Body of pancreas (tissue), 4 donors: ENCODE measurements around the gene KDM4B.

Source experiments
- POLR2A ChIP-seq, 3 donors: fragments of 450-650 bp; IDR thresholded peaks; one replicate each; pipeline ENCODE4 v1.6.1; 2016; ENCODE audit warnings: antibody characterized with exemption in 3 of 3, mild to moderate bottlenecking in 2 of 3
- TF ChIP-seq, protein P1 (sequence below), 7 experiments: fragments of 450-650 bp in 4 of 7; fragments of 200-600 bp in 3 of 7; sonication (generic) in 3 of 7; IDR thresholded peaks; one replicate each; pipeline ENCODE4 v1.5.1; 2016 to 2019; ENCODE audit warnings: antibody characterized with exemption in 7 of 7

DNA sequence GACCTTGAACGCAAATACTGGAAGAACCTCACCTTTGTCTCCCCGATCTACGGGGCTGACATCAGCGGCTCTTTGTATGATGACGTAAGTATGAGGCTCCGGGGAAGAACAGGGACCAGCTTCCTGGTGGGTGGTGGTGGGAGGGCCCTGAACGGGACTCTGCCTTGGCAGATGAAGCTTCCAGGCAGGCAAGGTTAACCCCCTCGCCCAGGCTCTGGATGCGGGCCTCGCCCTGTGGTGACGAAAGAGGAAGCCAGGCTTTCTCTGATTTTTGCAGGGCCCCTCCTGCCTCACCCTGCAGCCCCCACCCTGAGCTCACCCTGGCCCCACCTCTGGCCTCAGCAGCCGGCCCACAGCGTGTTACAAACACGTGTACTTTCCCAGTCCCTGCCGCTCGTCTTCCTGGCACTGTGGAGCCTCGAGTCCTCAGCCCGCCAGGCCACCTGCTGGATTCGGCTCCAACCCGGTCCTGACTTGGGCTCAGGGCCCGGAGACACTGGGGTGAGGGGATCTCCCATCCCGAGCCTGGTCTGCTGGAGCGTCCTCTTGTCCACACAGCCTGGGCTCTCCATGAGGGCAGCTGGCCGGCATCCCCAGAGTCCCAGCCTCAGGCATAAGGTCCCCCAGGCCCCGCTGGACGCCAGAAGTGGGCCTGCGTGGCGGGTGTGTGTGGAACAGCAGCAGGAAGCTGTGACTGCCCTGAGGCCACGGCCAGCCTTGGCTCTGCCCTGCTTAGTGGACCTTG is 72.4 kb downstream of the KDM4B start:
- TF ChIP-seq, protein P1, sequence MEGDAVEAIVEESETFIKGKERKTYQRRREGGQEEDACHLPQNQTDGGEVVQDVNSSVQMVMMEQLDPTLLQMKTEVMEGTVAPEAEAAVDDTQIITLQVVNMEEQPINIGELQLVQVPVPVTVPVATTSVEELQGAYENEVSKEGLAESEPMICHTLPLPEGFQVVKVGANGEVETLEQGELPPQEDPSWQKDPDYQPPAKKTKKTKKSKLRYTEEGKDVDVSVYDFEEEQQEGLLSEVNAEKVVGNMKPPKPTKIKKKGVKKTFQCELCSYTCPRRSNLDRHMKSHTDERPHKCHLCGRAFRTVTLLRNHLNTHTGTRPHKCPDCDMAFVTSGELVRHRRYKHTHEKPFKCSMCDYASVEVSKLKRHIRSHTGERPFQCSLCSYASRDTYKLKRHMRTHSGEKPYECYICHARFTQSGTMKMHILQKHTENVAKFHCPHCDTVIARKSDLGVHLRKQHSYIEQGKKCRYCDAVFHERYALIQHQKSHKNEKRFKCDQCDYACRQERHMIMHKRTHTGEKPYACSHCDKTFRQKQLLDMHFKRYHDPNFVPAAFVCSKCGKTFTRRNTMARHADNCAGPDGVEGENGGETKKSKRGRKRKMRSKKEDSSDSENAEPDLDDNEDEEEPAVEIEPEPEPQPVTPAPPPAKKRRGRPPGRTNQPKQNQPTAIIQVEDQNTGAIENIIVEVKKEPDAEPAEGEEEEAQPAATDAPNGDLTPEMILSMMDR (IDR thresholded peaks at IDR 0.05), result no peak
- TF ChIP-seq POLR2A (IDR thresholded peaks at IDR 0.05), result no peak
